GM15510 (cell line): ENCODE results near the gene TMEM150C.

Experiments used
- POLR2A ChIP-seq: IDR thresholded peaks from 3 replicates; pipeline ENCODE4 v1.6.1; 2011; ENCODE audit warnings: borderline replicate concordance; ENCODE audit not compliant: insufficient read length; ENCODE audit errors: extremely low read depth

Gene TMEM150C

GRCh38 chr4:82585690-82586435 lies 24.1 kb upstream of the TMEM150C start:
- TF ChIP-seq POLR2A, result no peak

GRCh38 chr4:82584931-82585330 lies 23.1 kb upstream of the TMEM150C start:
- no peak for TF ChIP-seq POLR2A

GRCh38 chr4:82583897-82584587 lies 22.3 kb upstream of the TMEM150C start:
- TF ChIP-seq POLR2A, result no peak

DNA sequence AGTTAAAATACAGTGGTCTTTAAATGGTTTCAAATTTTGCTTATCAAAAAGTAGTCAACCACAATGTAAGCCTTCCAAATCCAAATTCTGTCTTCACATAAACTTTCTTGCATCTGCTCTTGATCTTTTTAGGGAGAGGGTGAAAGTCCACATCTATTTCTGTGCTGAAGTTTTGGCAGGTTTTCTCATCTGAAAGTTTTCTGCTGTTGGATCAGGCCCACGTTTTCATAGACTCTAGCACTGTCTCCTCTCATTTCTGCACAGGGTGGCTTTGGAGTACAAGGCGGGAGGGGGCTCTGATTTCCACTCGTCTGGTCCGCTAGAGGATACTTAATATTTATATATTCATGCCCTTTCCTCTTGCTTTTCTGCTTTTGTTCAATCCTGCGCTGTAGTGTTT lies 18.1 kb upstream of the TMEM150C start:
- TF ChIP-seq POLR2A, result no peak

GRCh38 chr4:82578935-82579334 lies 17.1 kb upstream of the TMEM150C start:
- no peak for TF ChIP-seq POLR2A

DNA sequence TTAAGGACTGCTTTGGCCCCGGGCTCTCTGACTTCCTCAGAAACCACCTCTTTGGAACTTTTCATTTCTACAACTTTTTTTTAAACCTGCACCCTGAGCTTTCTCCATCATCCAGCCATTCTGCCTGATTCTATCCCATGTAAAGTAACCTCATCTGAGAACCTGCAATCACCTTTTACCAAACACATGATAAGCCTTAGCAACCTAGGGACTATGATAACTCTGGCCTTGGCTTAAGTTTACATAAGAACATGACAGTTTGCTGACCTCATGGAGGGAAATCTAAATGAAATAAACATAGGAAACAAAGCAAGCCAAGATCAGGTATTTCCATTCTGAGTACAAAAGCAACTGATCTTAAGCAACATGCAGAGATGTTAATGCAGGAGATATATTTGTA lies 15.7 kb upstream of the TMEM150C start:
- TF ChIP-seq POLR2A, result no peak

- no peak for TF ChIP-seq POLR2A
Observed at GRCh38 chr4:82569727-82570126, 7.9 kb upstream of the TMEM150C start.

DNA sequence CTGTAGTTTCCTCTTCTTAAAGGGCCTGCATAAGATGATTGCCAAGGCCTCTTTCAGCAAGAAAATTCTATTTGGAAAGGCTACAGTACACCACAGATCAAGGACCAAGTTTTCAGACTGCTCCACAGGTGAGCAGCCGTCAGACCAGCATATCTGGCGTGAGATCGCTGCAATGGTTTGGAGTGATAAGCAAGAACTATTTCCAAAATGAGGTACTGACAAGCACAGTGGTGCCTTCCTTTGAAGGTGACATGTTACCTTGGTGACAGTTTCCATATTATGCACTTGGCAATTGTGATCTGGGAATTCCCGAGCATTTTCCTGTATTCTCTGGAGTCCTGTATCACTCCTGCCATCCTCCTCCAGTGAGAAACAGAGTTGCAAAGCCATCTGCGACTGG lies 7.3 kb upstream of the TMEM150C start:
- no peak for TF ChIP-seq POLR2A

- no peak for TF ChIP-seq POLR2A
Observed at GRCh38 chr4:82567444-82567843, 5.7 kb upstream of the TMEM150C start.

GRCh38 chr4:82562564-82562854 lies 721 bp upstream of the TMEM150C start:
- no peak for TF ChIP-seq POLR2A

DNA sequence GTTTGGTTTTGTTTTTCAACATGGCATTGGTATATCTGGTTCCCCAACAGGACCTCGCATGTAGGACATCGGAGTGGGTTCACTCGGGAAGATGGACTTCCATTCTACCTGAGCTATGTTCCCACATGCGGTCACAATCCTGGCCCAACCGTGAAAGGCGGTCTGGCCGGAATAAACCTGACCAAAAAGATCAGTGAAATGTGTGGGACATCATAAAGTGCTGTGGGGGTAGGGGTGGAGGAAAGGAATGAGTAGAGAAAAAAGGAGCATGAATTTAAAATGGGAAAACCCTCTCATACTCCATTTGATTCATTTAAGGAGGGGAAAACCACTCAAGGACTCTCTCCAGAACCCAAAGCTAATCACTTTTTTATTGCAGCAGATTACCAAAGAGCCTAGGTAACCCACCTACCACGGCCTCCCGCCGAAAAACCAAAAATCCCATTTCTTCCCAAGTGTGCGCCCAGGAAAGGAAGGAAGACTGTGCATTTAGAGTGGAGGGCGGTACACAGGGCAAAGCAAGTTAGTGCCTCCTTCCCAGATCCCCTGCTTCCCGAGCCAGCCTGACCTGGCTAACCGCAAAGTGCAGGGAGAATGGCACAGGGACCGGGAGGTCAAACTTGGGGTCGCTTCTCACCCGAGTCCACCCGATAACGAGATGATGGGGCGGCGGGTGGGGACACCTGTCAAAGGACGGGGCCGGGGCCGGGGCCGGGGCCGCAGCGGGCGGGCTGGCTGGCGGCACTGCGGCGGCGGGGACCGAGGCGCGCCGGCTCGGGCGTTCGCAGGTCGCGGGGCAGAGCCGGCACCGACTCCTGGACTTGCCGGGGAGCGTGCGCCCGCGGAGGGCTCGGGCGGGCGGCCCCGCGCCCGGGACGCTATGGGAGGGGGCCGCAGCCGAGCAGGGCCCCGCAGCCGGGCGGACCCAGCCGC lies 669 bp downstream of the TMEM150C start:
- no peak for TF ChIP-seq POLR2A

DNA sequence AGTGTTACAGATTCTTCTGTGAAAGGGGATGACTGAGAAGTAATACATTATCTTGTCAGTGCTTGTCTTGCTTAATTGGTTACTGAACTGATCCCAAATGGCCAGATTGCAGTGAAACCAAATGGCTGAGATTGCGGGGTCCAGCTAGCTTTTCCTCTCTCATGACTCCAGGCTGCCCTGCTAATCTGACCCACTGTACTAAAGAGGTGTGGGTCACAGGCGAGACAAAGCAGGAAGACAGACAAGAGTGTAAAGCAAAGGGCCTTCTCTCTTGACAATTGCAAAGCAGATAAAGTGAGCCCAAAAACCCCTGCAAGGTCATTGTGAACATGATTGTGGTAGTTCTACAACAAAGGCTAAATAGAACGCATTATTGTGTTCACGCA lies 2.1 kb downstream of the TMEM150C start:
- no peak for TF ChIP-seq POLR2A

DNA sequence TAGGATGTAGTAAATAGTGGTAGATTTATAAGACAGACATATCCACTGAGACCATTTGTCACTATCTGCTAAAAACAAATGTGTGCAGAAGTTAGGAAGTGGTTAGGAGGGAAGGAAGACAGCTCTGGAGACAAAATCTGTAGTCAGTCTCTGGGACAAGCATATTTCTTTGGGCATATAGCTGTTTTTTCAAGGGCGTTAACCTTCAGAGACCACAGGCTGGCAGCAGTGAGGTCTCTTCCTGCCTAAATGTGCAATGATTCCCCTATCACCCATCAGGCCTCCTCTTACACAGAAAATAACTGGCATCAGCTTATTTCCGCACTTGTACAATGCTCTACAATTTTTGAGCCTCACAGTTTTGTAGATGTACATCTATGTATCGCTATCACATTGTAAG lies 6.5 kb downstream of the TMEM150C start:
- TF ChIP-seq POLR2A, result no peak

GRCh38 chr4:82553020-82553419 lies 8.8 kb downstream of the TMEM150C start:
- no peak for TF ChIP-seq POLR2A

- TF ChIP-seq POLR2A, result no peak
Observed at GRCh38 chr4:82551734-82552133, 10.1 kb downstream of the TMEM150C start.
